COLO829 (cell line): ENCODE data around the gene APPBP2.
"Not testable (repeated sequence)": the region's sequence is repeated elsewhere in the genome, so short reads cannot be mapped to it uniquely, and the experiment has no call there.

ENCODE experiments used
- DNase-seq: peaks from one replicate; pipeline ENCODE4 v3.0.0; 2012; ENCODE audit warnings: low spot score

Gene APPBP2

GRCh38 chr17:60435244-60436167 is 90.5 kb downstream of the APPBP2 start:
- peak; percentile 86 for DNase-seq

- DNase-seq = not testable (repeated sequence)
Observed at GRCh38 chr17:60433021-60433997, 92.7 kb downstream of the APPBP2 start.

- not testable (repeated sequence) for DNase-seq
Observed at GRCh38 chr17:60430561-60430960, 95.5 kb downstream of the APPBP2 start.

- not testable (repeated sequence) for DNase-seq
Observed at GRCh38 chr17:60428491-60428890, 97.6 kb downstream of the APPBP2 start.

GRCh38 chr17:60426596-60426995 is 99.4 kb downstream of the APPBP2 start:
- no peak for DNase-seq

DNA sequence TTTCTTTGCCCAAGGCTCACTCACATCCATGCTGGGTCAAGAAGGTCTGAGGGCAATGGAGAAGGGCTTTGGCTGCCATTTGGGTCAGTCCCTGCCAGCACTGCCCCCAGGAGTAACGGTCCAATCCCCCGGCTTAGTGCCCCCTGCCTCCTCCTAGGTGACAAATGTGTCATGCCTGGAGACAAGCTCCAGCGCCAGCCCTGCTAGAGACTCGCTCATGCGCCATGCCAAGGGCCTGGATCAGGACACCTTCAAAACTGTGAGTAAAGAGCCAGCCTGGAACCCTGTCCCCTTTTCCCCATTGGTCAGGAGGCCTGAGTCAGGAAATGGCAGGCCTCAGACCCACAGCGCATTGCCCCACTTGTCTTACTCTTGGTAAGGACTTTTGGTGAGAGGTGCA is 100.4 kb downstream of the APPBP2 start:
- no peak for DNase-seq

DNA sequence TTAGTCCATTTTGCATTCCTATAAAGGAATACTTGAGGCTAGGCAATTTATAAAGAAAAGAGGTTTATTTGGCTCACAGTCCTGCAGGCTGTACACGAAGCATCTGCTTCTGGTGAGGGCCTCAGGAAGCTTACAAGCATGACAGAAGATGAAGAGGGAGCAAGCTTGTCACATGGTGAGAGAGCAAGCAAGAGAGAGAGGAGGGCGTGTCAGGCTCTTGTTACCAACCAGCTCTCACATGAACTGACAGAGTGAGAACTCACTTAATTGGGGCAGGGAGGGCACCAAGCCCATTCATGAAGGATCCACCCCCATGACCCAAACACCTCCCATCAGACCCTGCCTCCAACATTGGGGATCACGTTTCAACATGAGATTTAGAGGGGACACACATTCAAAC is 102.2 kb downstream of the APPBP2 start:
- DNase-seq = no peak

DNA sequence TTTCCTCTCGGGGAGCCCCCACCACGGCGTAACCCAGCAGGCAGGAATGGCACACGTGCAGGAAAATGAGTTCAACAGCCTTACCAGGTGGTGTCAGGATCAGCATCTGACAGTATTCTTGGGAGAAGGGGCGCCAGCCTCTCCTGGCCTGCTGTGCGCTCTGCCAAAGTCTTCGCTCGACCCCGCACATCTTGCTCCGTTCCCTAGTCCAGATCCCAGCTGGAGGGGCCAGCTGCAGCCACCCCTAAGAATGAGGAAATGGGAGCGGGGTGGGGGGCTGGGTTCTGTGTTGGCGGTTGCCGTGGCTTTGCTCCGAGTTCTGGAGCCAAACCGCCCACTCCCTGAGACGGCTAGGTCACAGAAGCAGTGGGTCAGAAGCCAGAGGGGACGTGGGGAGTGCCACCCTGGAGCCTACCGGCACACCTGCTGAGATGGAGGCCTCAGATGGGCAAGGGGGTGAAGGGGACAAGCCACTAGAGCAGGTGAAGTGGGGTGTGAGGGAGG is 103.8 kb downstream of the APPBP2 start, which contains the start of gene CHCT1:
Gene CHCT1, plus strand, starts transcription at position 328 of the 504 bp plus-strand sequence. Its CDS starts 104 bp downstream, at position 432.
- DNase-seq = no peak

DNA sequence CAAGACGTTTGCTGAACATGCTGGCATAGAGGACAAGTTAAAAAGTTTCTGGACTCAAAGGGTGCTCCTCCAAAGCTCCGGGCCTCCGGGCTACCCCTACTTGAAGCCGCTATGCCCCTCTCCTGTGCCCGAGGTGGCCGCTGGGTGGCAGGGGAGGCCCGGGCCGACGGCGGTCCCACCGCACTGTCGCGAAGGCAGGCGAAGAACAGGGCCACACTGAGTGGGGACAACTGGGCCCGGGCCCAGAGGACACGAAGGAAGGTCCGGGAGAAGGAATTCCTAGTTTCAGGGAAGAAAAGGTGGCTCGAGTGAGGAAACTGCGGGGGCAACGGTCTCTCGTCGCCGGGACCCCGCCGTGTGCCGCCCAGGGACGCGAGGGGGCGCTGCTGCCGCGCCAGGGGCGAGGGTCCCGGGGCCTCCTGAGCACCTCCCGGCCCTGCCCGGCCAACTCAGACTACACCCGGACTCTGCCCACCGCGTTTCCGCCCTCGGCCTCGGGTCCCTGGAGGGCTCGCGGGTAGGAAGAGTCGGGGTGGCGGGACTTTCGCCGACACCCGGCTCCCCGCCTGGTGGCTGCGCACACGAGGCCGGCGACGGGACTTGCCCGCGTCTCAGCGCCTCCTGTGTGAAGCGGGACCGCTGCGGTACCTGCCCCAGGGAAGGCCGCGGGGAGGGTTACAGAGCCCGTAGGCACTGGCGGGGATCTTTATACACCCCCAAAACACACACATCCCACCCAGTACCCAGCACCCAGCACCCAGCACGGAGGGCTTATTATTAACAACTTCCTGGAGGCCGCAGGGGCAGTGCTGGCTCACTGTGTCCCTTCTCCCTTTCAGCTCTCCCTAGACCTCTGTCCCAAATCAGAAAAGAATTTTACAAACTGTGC is 104.5 kb downstream of the APPBP2 start:
- no peak for DNase-seq

DNA sequence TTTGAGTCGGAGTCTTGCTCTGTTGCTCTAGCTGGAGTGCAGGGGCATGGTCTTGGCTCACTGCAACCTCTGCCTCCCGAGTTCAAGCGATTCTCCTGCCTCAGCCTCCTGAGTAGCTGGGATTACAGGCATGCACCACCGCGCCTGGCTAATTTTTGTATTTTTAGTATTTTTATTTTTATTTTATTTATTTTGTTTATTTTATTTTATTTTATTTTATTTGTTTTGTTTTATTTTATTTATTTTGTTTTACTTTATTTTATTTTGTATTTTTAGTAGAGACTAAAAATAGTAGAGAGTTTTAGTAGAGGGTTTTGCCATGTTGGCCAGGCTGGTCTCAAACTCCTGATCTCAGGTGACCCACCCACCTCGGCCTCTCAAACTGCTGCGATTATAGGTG is 106.2 kb downstream of the APPBP2 start:
- DNase-seq = not testable (repeated sequence)

DNA sequence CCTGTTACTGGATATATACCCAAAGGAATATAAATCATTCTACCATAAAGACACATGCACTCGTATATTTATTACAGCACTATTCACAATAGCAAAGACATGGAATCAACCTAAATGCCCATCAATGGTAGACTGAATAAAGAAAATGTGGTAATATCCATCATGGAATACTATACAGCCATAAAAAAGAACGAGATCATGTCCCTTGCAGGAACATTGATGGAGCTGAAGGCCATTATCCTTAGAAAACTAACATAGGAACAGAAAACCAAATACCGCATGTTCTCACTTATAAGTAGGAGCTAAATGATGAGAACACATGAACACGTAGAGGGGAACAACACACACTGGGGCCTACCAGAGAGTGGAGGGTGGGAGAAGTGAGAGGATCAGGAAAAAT is 107.0 kb downstream of the APPBP2 start:
- not testable (repeated sequence) for DNase-seq

GRCh38 chr17:60416368-60416925 is 109.6 kb downstream of the APPBP2 start:
- DNase-seq = peak; percentile 52

DNA sequence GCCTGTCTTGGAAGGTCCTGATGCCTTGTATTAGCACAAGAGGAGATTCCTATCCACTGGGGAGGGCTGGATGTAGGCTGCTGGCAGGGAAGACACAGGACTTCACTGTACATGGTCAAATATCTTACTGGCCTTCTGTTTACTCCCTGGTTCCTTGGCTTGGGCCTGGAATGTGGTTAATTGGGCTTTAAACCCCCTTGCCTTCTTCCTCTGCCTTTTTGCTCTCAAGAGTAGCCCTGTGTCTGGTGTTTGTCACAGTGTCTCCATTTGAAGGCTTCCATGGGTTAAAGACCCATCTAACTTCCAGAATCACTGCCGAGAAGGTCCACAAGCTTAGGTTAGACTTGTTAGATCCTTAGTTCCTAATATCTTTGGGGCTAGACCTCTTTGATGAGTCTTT is 110.9 kb downstream of the APPBP2 start:
- DNase-seq = no peak

DNA sequence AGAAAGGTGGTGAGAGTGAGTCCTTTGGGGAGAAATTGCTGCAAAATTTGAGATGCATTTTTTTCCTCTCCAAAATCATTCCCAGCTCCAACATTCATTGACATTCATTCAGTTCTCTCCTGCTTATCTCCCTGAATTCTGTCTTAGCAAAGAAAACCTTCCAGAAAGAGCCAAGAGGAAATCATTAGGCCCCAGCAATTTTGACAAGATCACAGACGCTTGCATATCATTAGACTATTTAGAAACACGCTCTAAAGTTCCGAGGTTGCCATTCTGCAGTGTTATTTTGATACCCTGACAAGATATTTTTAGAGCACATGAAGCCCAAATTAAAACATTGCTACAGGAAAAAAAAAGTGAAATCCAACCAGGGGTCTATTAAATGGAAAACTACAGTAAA is 113.3 kb downstream of the APPBP2 start:
- DNase-seq = no peak

- DNase-seq = no peak
Observed at GRCh38 chr17:60410001-60410400, 116.0 kb downstream of the APPBP2 start.

DNA sequence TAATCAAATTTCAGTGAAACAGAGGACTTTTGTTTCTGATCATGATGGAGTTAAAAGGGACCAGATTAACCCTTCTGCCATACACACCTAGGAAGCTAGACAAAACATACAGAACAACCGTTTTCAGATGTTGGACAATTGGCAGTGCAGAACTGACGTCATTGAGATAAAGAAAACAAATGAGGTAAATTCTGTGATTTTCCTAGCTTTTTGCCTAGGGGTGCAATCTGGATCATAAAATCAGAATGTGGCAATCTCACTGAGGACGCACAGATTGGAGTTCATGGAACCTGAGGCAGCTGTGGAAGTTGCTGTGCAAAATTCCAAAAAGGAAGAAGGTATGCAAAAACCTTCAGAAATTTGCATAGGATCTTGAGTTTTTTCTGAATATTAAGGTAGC is 119.2 kb downstream of the APPBP2 start:
- DNase-seq = no peak

- DNase-seq = no peak
Observed at GRCh38 chr17:60403962-60404361, 122.1 kb downstream of the APPBP2 start.

DNA sequence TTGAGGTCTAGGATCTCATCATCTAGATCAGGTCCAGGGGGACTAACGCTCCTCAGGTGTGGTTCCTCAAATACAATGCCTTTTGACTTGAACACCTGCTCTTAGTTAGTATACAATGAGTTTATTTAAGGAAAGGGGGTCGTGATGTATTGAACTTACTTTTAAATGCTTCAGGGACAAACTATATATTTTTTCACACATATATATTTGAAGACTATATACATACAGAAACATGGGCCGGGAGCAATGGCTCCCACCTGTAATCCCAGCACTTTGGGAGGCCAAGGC is 122.6 kb downstream of the APPBP2 start:
- DNase-seq = no peak

GRCh38 chr17:60401819-60402218 is 124.2 kb downstream of the APPBP2 start:
- no peak for DNase-seq

DNA sequence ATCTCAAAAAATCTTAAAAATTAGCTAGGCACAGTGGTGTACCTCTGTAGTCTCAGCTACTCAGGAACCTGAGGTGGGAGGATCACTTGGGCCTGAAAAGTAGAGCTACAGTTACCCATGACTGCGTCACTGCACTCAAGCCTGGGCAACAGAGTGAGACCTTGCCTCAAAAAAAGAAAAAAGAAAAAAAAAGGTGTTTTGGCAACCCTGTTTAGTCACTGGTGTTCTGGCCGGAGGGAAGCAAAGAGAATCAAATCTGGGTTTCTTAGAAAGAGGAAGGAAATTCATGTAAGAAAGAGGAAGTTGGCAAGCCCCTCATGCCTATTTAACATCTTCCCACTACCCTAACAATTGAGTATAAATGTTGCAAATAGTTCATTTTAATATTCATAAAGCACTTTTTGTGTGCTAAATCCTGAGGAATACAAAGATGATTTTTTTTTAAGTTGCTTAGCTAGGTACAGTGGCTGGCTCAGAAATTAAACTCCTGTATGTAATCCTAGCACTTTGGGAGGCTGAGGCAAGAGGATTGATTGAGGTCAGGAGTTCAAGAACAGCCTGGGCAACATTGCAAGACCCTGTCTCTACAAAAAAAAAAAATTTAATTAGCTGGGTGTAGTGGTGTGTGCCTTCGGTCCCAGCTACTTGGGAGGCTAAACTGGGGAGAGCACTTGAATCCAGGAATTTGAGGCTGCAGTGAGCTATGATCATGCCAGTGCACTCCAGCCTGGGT is 127.6 kb downstream of the APPBP2 start:
- no peak for DNase-seq

GRCh38 chr17:60396412-60396811 is 129.6 kb downstream of the APPBP2 start:
- no peak for DNase-seq
